Effector memory CD4-positive, alpha-beta T cell (primary cell): Measurements from ENCODE around the gene RGS9.
"Not testable (repeated sequence)": the region's sequence is repeated elsewhere in the genome, so short reads cannot be mapped to it uniquely, and the experiment has no call there.

Experiments used
- DNase-seq, 3 donors: peaks; one replicate each; pipeline ENCODE4 v3.0.0-alpha.2; 2020
- H3K27ac ChIP-seq: 2 replicates; pipeline ENCODE4 v1.7.0; 2013; ENCODE audit warnings: mild to moderate bottlenecking, low read length, moderate library complexity; ENCODE audit not compliant: insufficient read depth, poor library complexity, severe bottlenecking
- H3K27me3 ChIP-seq: replicated peaks from 2 replicates; pipeline ENCODE4 v1.7.0; 2013; ENCODE audit warnings: mild to moderate bottlenecking, low read length; ENCODE audit not compliant: insufficient read depth, control insufficient read depth, poor library complexity, severe bottlenecking
- H3K36me3 ChIP-seq: 2 replicates; pipeline ENCODE4 v1.7.0; 2013; ENCODE audit warnings: mild to moderate bottlenecking, low read length, moderate library complexity; ENCODE audit not compliant: control insufficient read depth, insufficient read depth
- H3K4me1 ChIP-seq: 2 replicates; pipeline ENCODE4 v1.7.0; 2013; ENCODE audit warnings: low read length, mild to moderate bottlenecking; ENCODE audit not compliant: control insufficient read depth, insufficient read depth, poor library complexity, severe bottlenecking
- H3K4me3 ChIP-seq: 2 replicates; pipeline ENCODE4 v1.7.0; 2013; ENCODE audit warnings: low read length, low read depth, mild to moderate bottlenecking; ENCODE audit not compliant: insufficient read depth, poor library complexity, severe bottlenecking
- H3K9me3 ChIP-seq: 2 replicates; pipeline ENCODE4 v1.7.0; 2013; ENCODE audit warnings: mild to moderate bottlenecking, low read length, moderate library complexity; ENCODE audit not compliant: control insufficient read depth

Gene RGS9

GRCh38 chr17:65170839-65171238, 33.7 kb downstream of the RGS9 start:
- no peak for DNase-seq
- H3K27me3 ChIP-seq = no peaks in the 10 kb centered on the region
- no peak overlapping the region for H3K27ac ChIP-seq
- no peaks in the 10 kb centered on the region for H3K9me3 ChIP-seq
- H3K36me3 ChIP-seq = no peaks in the 10 kb centered on the region
- H3K4me3 ChIP-seq = no peak overlapping the region
- peaks cover 18% of the 10 kb centered on the region for H3K4me1 ChIP-seq

DNA sequence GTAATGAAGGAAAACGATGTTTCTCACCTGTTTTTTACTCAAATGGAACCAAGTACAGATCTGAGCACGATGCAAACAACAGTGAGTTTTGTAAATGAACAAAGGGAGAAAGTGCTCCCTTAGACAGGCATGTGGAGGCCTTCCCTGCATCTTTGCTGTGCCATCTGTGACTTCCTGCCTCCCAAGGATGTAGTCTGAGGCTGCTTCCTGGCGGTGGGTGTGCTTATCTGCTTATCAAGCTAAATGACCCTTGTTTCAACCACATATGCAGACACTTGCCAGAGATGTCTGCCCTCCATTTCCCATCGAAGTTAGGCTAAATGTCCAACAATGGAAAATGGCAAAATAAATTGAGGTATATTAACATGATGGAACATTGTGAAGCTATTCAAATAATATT, 34.6 kb downstream of the RGS9 start:
- Histone ChIP-seq H3K9me3 (no peaks in the 10 kb centered on the region), H3K27ac (no peak overlapping the region), H3K4me3 (no peak overlapping the region), H3K4me1 (peaks cover 18% of the 10 kb centered on the region), H3K27me3 (no peaks in the 10 kb centered on the region), H3K36me3 (no peaks in the 10 kb centered on the region)
- DNase-seq = no peak

DNA sequence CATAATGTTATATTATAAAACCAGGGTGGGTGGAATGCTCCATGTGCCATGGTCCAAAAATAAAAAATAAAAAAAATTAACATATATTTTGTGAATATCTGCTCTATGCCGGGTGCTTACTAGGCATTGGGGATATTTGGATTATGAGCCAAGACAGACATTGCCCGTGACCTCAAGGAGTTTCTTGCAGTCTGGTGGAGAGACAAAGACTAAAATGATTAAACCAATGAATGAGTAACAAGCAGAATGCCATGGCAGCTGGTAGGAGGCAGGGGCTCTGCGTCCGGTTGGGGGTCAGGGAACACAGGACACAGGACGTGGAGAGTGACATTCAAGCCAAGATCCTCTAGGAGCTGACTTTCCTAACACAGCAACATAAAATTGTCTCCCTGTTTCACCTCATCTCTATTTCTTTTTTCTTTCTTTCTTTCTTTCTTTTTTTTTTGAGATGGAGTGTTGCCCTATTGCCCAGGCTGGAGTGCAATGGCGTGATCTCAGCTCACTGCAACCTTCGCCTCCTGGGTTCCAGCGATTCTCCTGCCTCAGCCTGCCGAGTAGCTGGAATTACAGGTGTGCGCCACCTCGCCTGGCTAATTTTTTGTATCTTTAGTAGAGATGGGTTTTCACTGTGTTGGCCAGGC, 35.4 kb downstream of the RGS9 start:
- no peaks in the 10 kb centered on the region for H3K9me3 ChIP-seq
- no peak for DNase-seq
- H3K27ac ChIP-seq = no peak overlapping the region
- peaks cover 18% of the 10 kb centered on the region for H3K4me1 ChIP-seq
- no peaks in the 10 kb centered on the region for H3K27me3 ChIP-seq
- no peak overlapping the region for H3K4me3 ChIP-seq
- H3K36me3 ChIP-seq = no peaks in the 10 kb centered on the region

DNA sequence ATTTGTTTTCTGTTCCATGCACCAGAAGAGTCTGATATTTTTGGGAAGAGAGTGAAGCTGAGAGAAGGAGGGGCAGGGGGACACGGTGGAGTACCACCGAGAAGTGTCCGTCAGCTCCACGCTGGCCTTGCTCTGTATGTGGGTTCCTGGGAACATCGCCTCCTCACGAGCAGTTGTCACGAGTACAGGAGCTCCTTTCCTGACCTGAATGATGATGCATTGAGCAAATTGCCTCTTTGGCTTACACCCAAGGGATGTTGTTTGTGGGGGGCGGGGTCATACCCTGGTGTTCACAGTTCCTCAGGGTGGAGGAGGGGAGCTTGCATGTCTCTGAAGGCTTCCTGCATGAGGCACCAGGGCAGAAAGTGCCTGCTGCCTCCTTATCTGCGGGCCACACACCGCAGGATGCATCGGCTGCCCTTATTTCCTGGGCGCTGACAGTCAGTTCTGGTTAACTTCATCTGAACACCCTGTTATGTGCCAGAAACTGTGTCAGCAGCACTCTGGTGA, 36.2 kb downstream of the RGS9 start:
- DNase-seq = peak; percentile 57 to 64 (median 58)
- Histone ChIP-seq H3K4me3 (no peak overlapping the region), H3K27ac (peak overlapping the region; percentile 50), H3K9me3 (no peaks in the 10 kb centered on the region), H3K36me3 (no peaks in the 10 kb centered on the region), H3K27me3 (no peaks in the 10 kb centered on the region), H3K4me1 (peaks cover 18% of the 10 kb centered on the region)

GRCh38 chr17:65173976-65174683, 37.0 kb downstream of the RGS9 start:
- H3K27me3 ChIP-seq = no peaks in the 10 kb centered on the region
- no peak for DNase-seq
- H3K36me3 ChIP-seq = no peaks in the 10 kb centered on the region
- peaks cover 21% of the 10 kb centered on the region for H3K4me1 ChIP-seq
- no peaks in the 10 kb centered on the region for H3K9me3 ChIP-seq
- H3K27ac ChIP-seq = peak overlapping the region; percentile 50
- H3K4me3 ChIP-seq = no peak overlapping the region

- Histone ChIP-seq H3K27me3 (no peaks in the 10 kb centered on the region), H3K27ac (no peak overlapping the region), H3K36me3 (no peaks in the 10 kb centered on the region), H3K4me1 (peaks cover 29% of the 10 kb centered on the region), H3K4me3 (no peak overlapping the region), H3K9me3 (no peaks in the 10 kb centered on the region)
- DNase-seq = no peak
These were observed 37.8 kb downstream of the RGS9 start for GRCh38 chr17:65174974-65175373.

DNA sequence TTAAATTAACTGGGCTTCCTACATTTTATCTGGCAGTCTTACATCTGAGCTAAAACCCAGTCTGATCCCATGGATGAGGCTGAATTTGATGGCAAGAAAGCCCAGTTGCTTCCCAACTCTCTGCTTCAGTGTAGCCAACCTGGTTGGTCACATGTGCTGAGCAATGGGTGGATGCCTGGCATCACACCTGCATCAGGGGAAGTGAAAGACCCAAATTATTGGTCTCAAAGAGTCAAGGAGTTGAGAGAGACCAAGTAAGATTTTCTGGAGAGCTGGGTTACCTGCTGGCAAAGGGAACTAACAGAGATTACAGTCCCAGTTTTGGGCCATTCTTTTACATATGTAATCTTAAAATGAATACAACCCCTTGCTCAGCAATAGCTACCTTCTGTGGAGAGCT, 38.8 kb downstream of the RGS9 start:
- H3K27ac ChIP-seq = no peak overlapping the region
- no peaks in the 10 kb centered on the region for H3K9me3 ChIP-seq
- no peak for DNase-seq
- H3K36me3 ChIP-seq = no peaks in the 10 kb centered on the region
- no peaks in the 10 kb centered on the region for H3K27me3 ChIP-seq
- no peak overlapping the region for H3K4me3 ChIP-seq
- H3K4me1 ChIP-seq = peaks cover 39% of the 10 kb centered on the region

GRCh38 chr17:65176646-65177409, 39.7 kb downstream of the RGS9 start:
- Histone ChIP-seq H3K4me1 (peaks cover 43% of the 10 kb centered on the region), H3K27me3 (no peaks in the 10 kb centered on the region), H3K4me3 (no peak overlapping the region), H3K36me3 (no peaks in the 10 kb centered on the region), H3K27ac (no peak overlapping the region), H3K9me3 (no peaks in the 10 kb centered on the region)
- DNase-seq = no peak

DNA sequence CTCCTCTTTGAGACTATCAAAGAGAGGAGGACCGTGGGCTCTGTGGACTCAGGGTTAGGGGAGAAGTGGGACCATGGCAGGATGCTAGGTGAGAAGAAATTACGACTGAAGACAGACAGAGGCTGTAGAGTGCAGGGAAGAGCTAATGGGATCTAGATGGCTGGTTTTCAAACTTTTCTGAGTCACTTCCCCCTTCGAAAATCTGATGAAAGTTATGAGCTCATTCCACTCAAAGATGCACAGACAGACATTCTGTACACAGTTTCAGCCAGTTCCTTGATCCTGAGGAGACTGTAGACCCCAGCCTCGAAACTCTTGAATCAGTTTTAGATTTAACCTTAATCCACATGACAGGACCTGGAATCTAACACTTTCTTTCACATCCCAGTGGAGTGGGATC, 40.7 kb downstream of the RGS9 start:
- no peak for DNase-seq
- Histone ChIP-seq H3K27ac (no peak overlapping the region), H3K4me1 (peaks cover 52% of the 10 kb centered on the region), H3K27me3 (no peaks in the 10 kb centered on the region), H3K36me3 (no peaks in the 10 kb centered on the region), H3K9me3 (no peaks in the 10 kb centered on the region), H3K4me3 (no peak overlapping the region)

- Histone ChIP-seq H3K4me1 (peaks cover 39% of the 10 kb centered on the region), H3K27ac (peak overlapping the region; percentile 50)
These were observed 43.1 kb downstream of the RGS9 start for GRCh38 chr17:65180276-65180675.

More at GRCh38 chr17:65180276-65180675, 43.1 kb downstream of the RGS9 start:
- not testable (repeated sequence) for H3K27me3 ChIP-seq, H3K36me3 ChIP-seq, H3K9me3 ChIP-seq, DNase-seq
- peak overlapping the region; percentile 7 for H3K4me3 ChIP-seq
